Neural cell (in vitro differentiated cells): ENCODE measurements around the gene ADARB1. TPM values are rescaled to one million over a fixed set of nuclear protein-coding genes. Genes with fewer than 3 reads are reported as not detected.

ENCODE experiments used
- H2AFZ ChIP-seq: fragments of 200-600, 300-800 bp; sonication (generic), shearing (Covaris generic); 2 replicates; pipeline ENCODE4 v1.6.0; 2014; ENCODE audit warnings: low read depth, mild to moderate bottlenecking, antibody characterized with exemption, low read length, moderate library complexity
- H3F3A ChIP-seq: fragments of 200-600 bp; shearing (Covaris generic); 2 replicates; pipeline ENCODE4 v1.6.1; 2016; ENCODE audit warnings: mild to moderate bottlenecking, moderate library complexity, mixed read lengths, antibody characterized with exemption, low read length; ENCODE audit not compliant: insufficient read depth, poor library complexity, severe bottlenecking
- H3K27ac ChIP-seq: fragments of 200-600, 300-800 bp; sonication (generic), shearing (Covaris generic); 2 replicates; pipeline ENCODE4 v1.5.1; 2014; ENCODE audit warnings: mild to moderate bottlenecking, low read length, moderate library complexity
- H3K27me3 ChIP-seq: fragments of 300-800, 200-600 bp; sonication (generic), shearing (Covaris generic); 2 replicates; pipeline ENCODE4 v1.6.0; 2014; ENCODE audit warnings: mild to moderate bottlenecking, low read depth, low read length, moderate library complexity; ENCODE audit not compliant: insufficient read depth
- H3K36me3 ChIP-seq: fragments of 300-800, 200-600 bp; sonication (generic), shearing (Covaris generic); 2 replicates; pipeline ENCODE4 v1.5.1; 2014; ENCODE audit warnings: mild to moderate bottlenecking, antibody characterized with exemption, low read length, moderate library complexity; ENCODE audit not compliant: insufficient read depth
- H3K4me2 ChIP-seq: fragments of 300-800, 200-600 bp; sonication (generic), shearing (Covaris generic); 2 replicates; pipeline ENCODE4 v1.6.0; 2014; ENCODE audit warnings: mild to moderate bottlenecking, low read length
- H3K4me3 ChIP-seq: fragments of 300-800, 200-600 bp; sonication (generic), shearing (Covaris generic); 2 replicates; pipeline ENCODE4 v1.5.1; 2014; ENCODE audit warnings: mild to moderate bottlenecking, low read length, moderate library complexity
- H3K79me2 ChIP-seq: fragments of 200-600 bp; shearing (Covaris generic); replicated peaks from 2 replicates; pipeline ENCODE4 v1.6.0; 2014; ENCODE audit warnings: mild to moderate bottlenecking, low read length, moderate library complexity; ENCODE audit not compliant: insufficient read depth
- H3K9ac ChIP-seq: fragments of 300-800, 200-600 bp; sonication (generic), shearing (Covaris generic); 2 replicates; pipeline ENCODE4 v1.6.1; 2016; ENCODE audit warnings: mild to moderate bottlenecking, low read length, mixed read lengths
- H3K9me2 ChIP-seq: fragments of 200-600 bp; shearing (Covaris generic); 2 replicates; pipeline ENCODE4 v1.6.1; 2016; ENCODE audit warnings: mild to moderate bottlenecking, low read length, mixed read lengths; ENCODE audit not compliant: insufficient read depth
- H3K9me3 ChIP-seq: fragments of 200-600, 300-800 bp; sonication (generic), shearing (Covaris generic); 2 replicates; pipeline ENCODE4 v1.6.1; 2016; ENCODE audit warnings: mild to moderate bottlenecking, mixed run types, low read length, moderate library complexity, mixed read lengths
- H4K20me1 ChIP-seq: fragments of 200-600 bp; shearing (Covaris generic); 2 replicates; pipeline ENCODE4 v1.6.1; 2016; ENCODE audit warnings: mild to moderate bottlenecking, mixed run types; ENCODE audit not compliant: insufficient read depth
- EP300 ChIP-seq: fragments of 450-650 bp; conservative IDR thresholded peaks from 2 replicates; pipeline ENCODE4 v1.6.1; 2014; ENCODE audit warnings: antibody characterized with exemption, mild to moderate bottlenecking, moderate library complexity; ENCODE audit not compliant: poor library complexity, severe bottlenecking
- EZH2 ChIP-seq: fragments of 200-600, 300-800 bp; shearing (Covaris generic), sonication (generic); IDR thresholded peaks from 2 replicates; pipeline ENCODE4 v1.6.1; 2014; ENCODE audit warnings: antibody characterized with exemption, low read length, borderline replicate concordance, mild to moderate bottlenecking; ENCODE audit not compliant: insufficient read depth, poor library complexity, severe bottlenecking
- MXI1 ChIP-seq: fragments of 450-650 bp; conservative IDR thresholded peaks from 2 replicates; pipeline ENCODE4 v1.6.1; 2014; ENCODE audit warnings: antibody characterized with exemption, mild to moderate bottlenecking; ENCODE audit not compliant: poor library complexity, severe bottlenecking
- POLR2AphosphoS5 ChIP-seq: IDR thresholded peaks from 2 replicates; pipeline ENCODE4 v1.6.1; 2012
- RAD21 ChIP-seq: fragments of 450-650 bp; conservative IDR thresholded peaks from 2 replicates; pipeline ENCODE4 v1.6.1; 2014; ENCODE audit warnings: antibody characterized with exemption, mild to moderate bottlenecking, moderate library complexity
- SMC3 ChIP-seq: fragments of 450-650 bp; conservative IDR thresholded peaks from 2 replicates; pipeline ENCODE4 v1.6.1; 2014; ENCODE audit warnings: antibody characterized with exemption, mild to moderate bottlenecking, moderate library complexity; ENCODE audit not compliant: poor library complexity
- TAF1 ChIP-seq: IDR thresholded peaks from 2 replicates; pipeline ENCODE4 v1.6.1; 2012; ENCODE audit warnings: low read depth
- polyA plus RNA-seq: library from polyadenylated mRNA; depleted of rRNA; stranded (reverse); fragments of >200 nt; gene quantifications from 2 replicates; pipeline ENCODE4 v1.2.3, GENCODE V29; 2014
- TF ChIP-seq, protein P1 (sequence below): IDR thresholded peaks from 2 replicates; pipeline ENCODE4 v1.6.1; 2012; ENCODE audit warnings: borderline replicate concordance
- TF ChIP-seq, protein P2 (sequence below): fragments of 450-650 bp; IDR thresholded peaks from 2 replicates; pipeline ENCODE4 v1.5.1; 2014; ENCODE audit warnings: antibody characterized with exemption, mild to moderate bottlenecking, moderate library complexity; ENCODE audit not compliant: poor library complexity, severe bottlenecking

The ADARB1 gene
- polyA plus RNA-seq, 1 donor from 2014 or later: 8.9 TPM

DNA sequence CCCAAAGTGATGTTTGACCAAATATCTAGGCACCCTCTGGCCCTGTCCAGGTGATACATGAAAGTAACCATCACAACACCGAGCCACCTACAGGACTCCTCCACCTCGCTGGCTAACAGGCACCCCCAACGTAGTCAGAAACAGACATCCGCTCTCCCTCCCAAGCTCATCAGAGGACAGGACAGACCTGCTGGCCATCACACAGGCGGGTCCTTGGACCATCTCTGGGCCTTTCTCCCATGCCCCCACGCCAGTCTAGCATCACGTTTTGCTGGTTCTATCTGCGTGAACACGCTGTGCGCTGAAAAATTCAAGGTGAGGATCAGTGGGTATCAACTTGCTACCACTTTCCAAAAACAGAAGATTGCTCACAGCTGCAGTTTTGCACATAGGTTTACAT, 21.4 kb upstream of the ADARB1 start:
- H3K36me3 ChIP-seq: no peaks in the 10 kb centered on the region
- H3K9ac ChIP-seq: no peak overlapping the region
- H4K20me1 ChIP-seq: no peaks in the 10 kb centered on the region
- H3K27me3 ChIP-seq: no peaks in the 10 kb centered on the region
- no peak overlapping the region for H3K4me3 ChIP-seq
- no peak overlapping the region for H3K4me2 ChIP-seq
- H3K27ac ChIP-seq: no peak overlapping the region
- no peaks in the 10 kb centered on the region for H3K9me2 ChIP-seq
- no peaks in the 10 kb centered on the region for H3K9me3 ChIP-seq
- TF ChIP-seq, protein P1, sequence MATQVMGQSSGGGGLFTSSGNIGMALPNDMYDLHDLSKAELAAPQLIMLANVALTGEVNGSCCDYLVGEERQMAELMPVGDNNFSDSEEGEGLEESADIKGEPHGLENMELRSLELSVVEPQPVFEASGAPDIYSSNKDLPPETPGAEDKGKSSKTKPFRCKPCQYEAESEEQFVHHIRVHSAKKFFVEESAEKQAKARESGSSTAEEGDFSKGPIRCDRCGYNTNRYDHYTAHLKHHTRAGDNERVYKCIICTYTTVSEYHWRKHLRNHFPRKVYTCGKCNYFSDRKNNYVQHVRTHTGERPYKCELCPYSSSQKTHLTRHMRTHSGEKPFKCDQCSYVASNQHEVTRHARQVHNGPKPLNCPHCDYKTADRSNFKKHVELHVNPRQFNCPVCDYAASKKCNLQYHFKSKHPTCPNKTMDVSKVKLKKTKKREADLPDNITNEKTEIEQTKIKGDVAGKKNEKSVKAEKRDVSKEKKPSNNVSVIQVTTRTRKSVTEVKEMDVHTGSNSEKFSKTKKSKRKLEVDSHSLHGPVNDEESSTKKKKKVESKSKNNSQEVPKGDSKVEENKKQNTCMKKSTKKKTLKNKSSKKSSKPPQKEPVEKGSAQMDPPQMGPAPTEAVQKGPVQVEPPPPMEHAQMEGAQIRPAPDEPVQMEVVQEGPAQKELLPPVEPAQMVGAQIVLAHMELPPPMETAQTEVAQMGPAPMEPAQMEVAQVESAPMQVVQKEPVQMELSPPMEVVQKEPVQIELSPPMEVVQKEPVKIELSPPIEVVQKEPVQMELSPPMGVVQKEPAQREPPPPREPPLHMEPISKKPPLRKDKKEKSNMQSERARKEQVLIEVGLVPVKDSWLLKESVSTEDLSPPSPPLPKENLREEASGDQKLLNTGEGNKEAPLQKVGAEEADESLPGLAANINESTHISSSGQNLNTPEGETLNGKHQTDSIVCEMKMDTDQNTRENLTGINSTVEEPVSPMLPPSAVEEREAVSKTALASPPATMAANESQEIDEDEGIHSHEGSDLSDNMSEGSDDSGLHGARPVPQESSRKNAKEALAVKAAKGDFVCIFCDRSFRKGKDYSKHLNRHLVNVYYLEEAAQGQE: no peak
- TF ChIP-seq, protein P2, sequence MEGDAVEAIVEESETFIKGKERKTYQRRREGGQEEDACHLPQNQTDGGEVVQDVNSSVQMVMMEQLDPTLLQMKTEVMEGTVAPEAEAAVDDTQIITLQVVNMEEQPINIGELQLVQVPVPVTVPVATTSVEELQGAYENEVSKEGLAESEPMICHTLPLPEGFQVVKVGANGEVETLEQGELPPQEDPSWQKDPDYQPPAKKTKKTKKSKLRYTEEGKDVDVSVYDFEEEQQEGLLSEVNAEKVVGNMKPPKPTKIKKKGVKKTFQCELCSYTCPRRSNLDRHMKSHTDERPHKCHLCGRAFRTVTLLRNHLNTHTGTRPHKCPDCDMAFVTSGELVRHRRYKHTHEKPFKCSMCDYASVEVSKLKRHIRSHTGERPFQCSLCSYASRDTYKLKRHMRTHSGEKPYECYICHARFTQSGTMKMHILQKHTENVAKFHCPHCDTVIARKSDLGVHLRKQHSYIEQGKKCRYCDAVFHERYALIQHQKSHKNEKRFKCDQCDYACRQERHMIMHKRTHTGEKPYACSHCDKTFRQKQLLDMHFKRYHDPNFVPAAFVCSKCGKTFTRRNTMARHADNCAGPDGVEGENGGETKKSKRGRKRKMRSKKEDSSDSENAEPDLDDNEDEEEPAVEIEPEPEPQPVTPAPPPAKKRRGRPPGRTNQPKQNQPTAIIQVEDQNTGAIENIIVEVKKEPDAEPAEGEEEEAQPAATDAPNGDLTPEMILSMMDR: no peak
- TF ChIP-seq POLR2AphosphoS5 (no peak), SMC3 (no peak), RAD21 (no peak), EZH2 (no peak)
- H2AFZ ChIP-seq: no peak overlapping the region
- no peaks in the 10 kb centered on the region for H3K79me2 ChIP-seq
- H3F3A ChIP-seq: no peaks in the 10 kb centered on the region

DNA sequence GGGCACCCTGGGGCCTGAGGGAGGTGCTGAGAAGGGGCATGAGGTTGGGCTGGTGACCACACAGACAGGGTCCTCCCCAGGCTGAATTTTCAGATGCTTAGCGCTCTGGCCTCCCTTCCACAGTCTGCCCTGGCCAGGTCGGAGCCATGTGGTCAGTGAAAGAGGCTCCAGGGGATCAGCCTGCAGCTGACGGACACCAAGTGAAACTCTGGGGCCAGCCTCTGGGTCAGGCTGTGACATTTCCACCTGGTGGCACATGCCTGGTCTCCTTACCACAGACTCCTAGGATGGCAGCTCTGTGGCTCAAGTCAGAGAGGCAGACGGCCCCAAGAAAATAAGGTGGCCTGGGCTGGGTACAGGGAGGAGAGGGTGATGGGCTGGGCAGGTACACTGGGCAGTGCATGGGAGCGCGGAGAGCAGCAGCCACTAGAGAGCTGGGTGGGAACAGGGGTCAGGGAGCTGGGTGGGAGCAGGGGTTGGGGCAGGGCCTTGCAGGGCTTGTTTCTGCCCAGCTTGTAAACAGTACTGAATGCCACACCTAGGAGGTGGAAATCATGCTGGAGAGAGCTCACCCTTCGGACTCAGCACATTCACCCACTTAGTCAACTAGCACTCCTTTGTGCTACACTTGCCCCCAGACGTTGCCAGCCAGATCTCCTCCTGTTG, 20.7 kb upstream of the ADARB1 start:
- no peaks in the 10 kb centered on the region for H4K20me1 ChIP-seq
- no peak overlapping the region for H2AFZ ChIP-seq
- no peaks in the 10 kb centered on the region for H3K79me2 ChIP-seq
- TF ChIP-seq RAD21 (no peak), TAF1 (no peak), SMC3 (no peak), MXI1 (no peak), EZH2 (no peak), POLR2AphosphoS5 (no peak), EP300 (no peak)
- TF ChIP-seq, protein P1: no peak
- TF ChIP-seq, protein P2: no peak
- no peaks in the 10 kb centered on the region for H3F3A ChIP-seq
- no peaks in the 10 kb centered on the region for H3K27me3 ChIP-seq
- no peaks in the 10 kb centered on the region for H3K9me3 ChIP-seq
- H3K27ac ChIP-seq: no peak overlapping the region
- H3K4me2 ChIP-seq: no peak overlapping the region
- H3K9me2 ChIP-seq: no peaks in the 10 kb centered on the region
- no peak overlapping the region for H3K9ac ChIP-seq
- H3K4me3 ChIP-seq: no peak overlapping the region
- no peaks in the 10 kb centered on the region for H3K36me3 ChIP-seq
